HG02642 (cell line): ENCODE data around the gene TMEM86A.

ENCODE experiments used
- ATAC-seq: cut with Tn5 transposase; IDR thresholded peaks from one replicate; pipeline ENCODE4 v1.9.1; 2021; ENCODE audit warnings: mild to moderate bottlenecking; ENCODE audit not compliant: unreplicated experiment, poor library complexity

Gene TMEM86A

DNA sequence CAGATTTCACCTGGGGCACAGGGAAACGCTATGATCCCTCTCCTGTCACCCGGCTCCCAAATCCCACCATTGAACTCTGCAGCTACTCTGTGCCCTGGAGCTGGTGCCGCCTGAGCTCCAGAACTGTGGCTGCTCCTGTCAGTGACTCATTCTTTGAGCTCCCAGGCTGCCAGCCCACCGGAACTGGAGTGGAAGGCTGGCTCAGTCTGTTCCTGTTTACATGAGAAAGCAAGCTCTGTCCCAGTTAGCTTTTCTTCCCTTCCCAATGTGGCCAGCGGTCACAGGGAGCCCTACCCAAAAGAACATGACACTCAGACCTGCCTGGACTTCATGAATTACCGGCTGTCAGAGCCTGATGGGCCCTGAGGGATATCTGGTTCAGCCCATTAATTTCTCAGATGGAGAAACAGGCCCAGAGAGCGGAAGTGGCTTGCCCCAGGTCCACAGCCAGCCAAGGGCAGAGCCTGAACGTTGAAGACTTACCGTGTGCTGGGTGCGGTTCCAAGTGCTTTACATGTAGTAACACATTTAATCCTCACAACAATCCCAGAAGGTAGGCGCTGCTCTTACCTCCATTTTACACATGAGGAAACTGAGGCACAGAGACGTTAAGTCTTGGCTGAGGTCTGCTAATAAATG, 51.2 kb downstream of the TMEM86A start:
- ATAC-seq: no peak

DNA sequence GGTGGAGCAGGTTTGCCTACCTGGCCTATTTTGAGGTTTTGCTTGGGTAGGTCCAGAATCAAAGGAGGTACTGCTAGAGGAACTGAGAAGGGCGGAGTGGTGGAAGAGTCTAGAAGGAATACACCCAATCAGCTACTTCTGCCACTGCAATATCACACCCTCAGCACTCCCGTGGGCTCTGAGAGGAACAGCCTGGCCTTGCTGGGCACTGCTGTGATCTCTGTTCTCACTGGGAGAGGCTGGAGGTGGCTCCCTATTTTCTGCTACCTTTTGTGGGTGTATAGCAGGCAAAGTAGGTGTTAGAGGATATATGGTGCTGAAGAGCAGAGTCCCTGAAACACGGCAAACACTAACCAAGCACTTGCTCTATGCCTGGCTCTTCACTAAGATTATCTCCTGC, 52.4 kb downstream of the TMEM86A start:
- no peak for ATAC-seq

DNA sequence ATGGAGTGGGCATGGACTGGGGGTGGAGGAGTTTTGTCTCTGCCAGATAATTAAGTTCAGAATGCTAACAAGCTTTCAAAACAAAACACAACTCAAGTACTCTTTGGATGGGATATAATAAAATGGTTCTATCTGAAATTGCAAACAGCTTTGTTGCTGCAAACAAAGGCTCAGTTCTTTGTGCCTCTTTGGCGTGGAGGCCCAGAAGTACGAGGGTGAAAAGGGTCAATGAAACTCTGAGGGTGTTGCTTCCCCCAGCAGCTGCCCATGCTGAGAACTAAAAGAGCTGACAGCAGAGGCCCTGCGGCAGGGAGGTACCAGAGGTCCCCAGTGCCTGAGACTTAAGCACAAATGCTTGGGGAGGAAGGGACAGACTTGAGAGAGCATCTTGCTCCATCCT, 53.9 kb downstream of the TMEM86A start:
- ATAC-seq: no peak

DNA sequence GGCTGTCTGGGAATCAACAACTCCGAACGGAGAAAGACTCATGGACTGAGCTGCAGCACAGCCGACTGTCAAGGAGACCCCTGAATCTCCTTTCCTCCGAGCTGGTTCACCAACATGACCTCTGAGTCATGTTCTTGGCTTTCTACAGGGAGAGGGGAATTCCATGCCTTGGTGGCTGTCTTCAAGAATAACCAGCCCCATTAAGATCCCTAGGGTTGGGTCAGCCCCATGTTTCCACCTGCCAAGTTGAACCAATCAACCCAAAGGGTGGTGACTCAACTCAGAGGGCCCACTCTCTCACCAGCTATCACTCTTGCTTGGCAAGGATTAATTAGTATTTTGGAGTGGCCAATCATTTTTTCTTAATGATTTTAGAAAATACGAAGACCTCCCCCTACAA, 55.7 kb downstream of the TMEM86A start:
- ATAC-seq: no peak
